CD8-positive, alpha-beta memory T cell (primary cell): ENCODE measurements around the gene TCEANC. TPM values are rescaled to one million over a fixed set of nuclear protein-coding genes. Genes with fewer than 3 reads are reported as not detected.

Source experiments
- CTCF ChIA-PET: fragments of 350-600 bp; sonication (Branson Sonifier 250); formaldehyde crosslinking; loops from one replicate; lab custom pipeline; 2021; ENCODE audit warnings: antibody characterized with exemption; lab: Charles Lee
- POLR2A ChIA-PET: fragments of 350-600 bp; sonication (Branson Sonifier 250); formaldehyde crosslinking; loops from one replicate; lab custom pipeline; 2021; ENCODE audit warnings: antibody characterized with exemption; lab: Charles Lee
- DNase-seq, 5 donors: peaks; one replicate each; pipeline versions ENCODE4 v3.0.0 to v3.0.0-alpha.2; 2020 to 2022; ENCODE audit warnings: mixed read lengths in 1 of 5
- H3K27ac ChIP-seq: one replicate; pipeline ENCODE4 v1.7.0; 2013; ENCODE audit warnings: low read depth, mild to moderate bottlenecking, low read length, moderate library complexity
- H3K27me3 ChIP-seq: 2 replicates; pipeline ENCODE4 v1.7.0; 2013; ENCODE audit warnings: low read length, mild to moderate bottlenecking; ENCODE audit not compliant: insufficient read depth, poor library complexity, severe bottlenecking
- H3K36me3 ChIP-seq: 2 replicates; pipeline ENCODE4 v1.7.0; 2013; ENCODE audit warnings: mild to moderate bottlenecking, low read length, moderate library complexity; ENCODE audit not compliant: insufficient read depth
- H3K4me1 ChIP-seq: 2 replicates; pipeline ENCODE4 v1.7.0; 2013; ENCODE audit warnings: mild to moderate bottlenecking, low read length, moderate library complexity; ENCODE audit not compliant: insufficient read depth
- H3K4me3 ChIP-seq: 2 replicates; pipeline ENCODE4 v1.7.0; 2013; ENCODE audit warnings: mild to moderate bottlenecking, low read length
- H3K9me3 ChIP-seq: 2 replicates; pipeline ENCODE4 v1.7.0; 2013; ENCODE audit warnings: mild to moderate bottlenecking, low read length
- H3K27ac Mint-ChIP-seq, 8 donors: one replicate each; pipeline ENCODE4 v1.8.0; 2020 to 2021; ENCODE audit warnings: mixed read lengths in 8 of 8, mild to moderate bottlenecking in 6 of 8, inconsistent platforms in 3 of 8, moderate library complexity in 3 of 8
- H3K27me3 Mint-ChIP-seq, 2 donors: one replicate each; pipeline ENCODE4 v1.8.0; 2020 to 2021; ENCODE audit warnings: mixed read lengths in 2 of 2, mild to moderate bottlenecking in 1 of 2, moderate library complexity in 1 of 2
- H3K36me3 Mint-ChIP-seq, 3 donors: one replicate each; pipeline ENCODE4 v1.8.0; 2020 to 2021; ENCODE audit warnings: mixed read lengths in 3 of 3, inconsistent platforms in 1 of 3, mild to moderate bottlenecking in 1 of 3
- H3K4me1 Mint-ChIP-seq, 3 donors: one replicate each; pipeline ENCODE4 v1.8.0; 2020 to 2021; ENCODE audit warnings: mixed read lengths in 3 of 3, inconsistent platforms in 1 of 3, mild to moderate bottlenecking in 1 of 3
- H3K4me3 Mint-ChIP-seq, 7 donors: one replicate each; pipeline ENCODE4 v1.8.0; 2020 to 2021; ENCODE audit warnings: mixed read lengths in 7 of 7, mild to moderate bottlenecking in 6 of 7, moderate library complexity in 4 of 7, inconsistent platforms in 2 of 7
- H3K9me3 Mint-ChIP-seq, 5 donors: one replicate each; pipeline ENCODE4 v1.8.0; 2020 to 2022; ENCODE audit warnings: mixed read lengths in 5 of 5, mild to moderate bottlenecking in 3 of 5, moderate library complexity in 2 of 5, inconsistent platforms in 1 of 5
- polyA plus RNA-seq: library from polyadenylated mRNA; unstranded; fragments of 300-500 nt; fragmentation: Illumina TruSeq; gene quantifications from one replicate; pipeline ENCODE4 v1.2.3, GENCODE V29; 2021
- total RNA-seq, 2 experiments: library from RNA; stranded (reverse); gene quantifications; one replicate each; pipeline ENCODE4 v1.2.3, GENCODE V29; 2021

TCEANC gene
- total and polyA plus RNA-seq, 3 experiments from 2014 or later, result 2.7 to 10.3 (median 3.4) TPM

DNA sequence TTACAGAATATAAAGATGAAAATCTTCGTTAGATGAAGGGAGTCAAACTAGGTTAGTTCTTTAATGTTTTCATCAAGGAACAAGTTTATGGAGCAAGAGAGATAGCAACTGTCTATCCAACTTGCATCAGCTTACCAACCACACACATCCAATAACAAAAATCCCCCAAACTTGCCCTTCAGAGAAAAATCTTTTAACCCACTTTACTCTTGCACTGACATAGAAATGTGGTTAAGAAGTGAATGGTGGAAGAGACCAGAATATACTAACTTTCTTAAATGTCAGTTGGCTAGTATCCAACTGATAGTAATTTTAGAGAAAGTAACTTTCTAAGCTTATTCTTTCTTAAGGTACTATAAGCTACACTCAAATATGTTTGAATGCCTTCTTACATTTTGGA is 34.3 kb downstream of the TCEANC start:
- no peaks in the 10 kb centered on the region for H3K9me3 Mint-ChIP-seq
- no peaks in the 10 kb centered on the region for H3K36me3 ChIP-seq
- DNase-seq, result no peak
- H3K27me3 Mint-ChIP-seq, result peaks cover 0 to 8% of the 10 kb centered on the region in 2 donors
- ChIA-PET POLR2A (interaction anchor here (0.5 to 3.9 kb wide), 4 partner anchors 38 to 587 kb away, joined by 3 to 17 read pairs (median 4); partner anchors contain the start of genes OFD1 and TRAPPC2), CTCF (interaction anchor here (1.4 to 2.2 kb wide), 3 partner anchors 18 to 66 kb away, joined by 3 to 8 read pairs (median 6); partner anchors contain the start of genes OFD1 and TRAPPC2)
- H3K4me1 Mint-ChIP-seq, result peaks cover 41 to 65% (median 53%) of the 10 kb centered on the region in 3 donors
- H3K4me3 ChIP-seq, result no peak overlapping the region
- H3K9me3 ChIP-seq, result no peaks in the 10 kb centered on the region
- H3K27ac ChIP-seq, result no peak overlapping the region
- peak overlapping the region in 3 of 7 donors; percentile 4 to 43 (median 29) for H3K4me3 Mint-ChIP-seq
- peaks cover 16% of the 10 kb centered on the region for H3K4me1 ChIP-seq
- peaks cover 0 to 12% (median 1%) of the 10 kb centered on the region in 3 donors for H3K36me3 Mint-ChIP-seq
- H3K27ac Mint-ChIP-seq, result peak overlapping the region in 7 of 8 donors; percentile 36 to 99 (median 91)
- H3K27me3 ChIP-seq, result no peaks in the 10 kb centered on the region

DNA sequence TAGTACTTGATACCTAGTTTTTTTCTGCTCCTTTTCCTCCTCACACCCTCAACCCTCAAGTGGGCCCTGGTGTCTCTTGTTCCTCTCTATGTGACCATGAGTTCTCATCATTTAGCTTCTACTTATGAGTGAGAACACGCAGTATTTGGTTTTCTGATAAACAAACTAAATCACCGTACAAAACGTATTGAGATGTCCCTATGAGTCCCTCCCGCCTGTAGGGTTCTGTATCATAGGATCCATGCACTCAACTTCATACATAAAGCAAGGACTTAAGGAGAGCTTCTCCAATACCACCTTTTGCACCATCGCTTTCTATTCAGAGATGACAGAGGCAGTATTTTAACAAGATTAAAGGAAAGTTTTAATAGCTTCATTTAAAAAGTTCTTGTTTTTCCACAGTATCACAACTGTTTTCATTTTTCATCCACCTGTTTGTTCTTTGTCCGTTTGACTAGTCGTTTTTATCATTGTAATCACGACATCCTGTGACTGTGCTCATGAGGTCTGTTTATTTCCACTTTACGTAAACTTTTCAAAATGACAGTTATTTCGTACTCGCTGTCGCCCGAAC is 35.5 kb downstream of the TCEANC start:
- H3K36me3 Mint-ChIP-seq, result peaks cover 0 to 12% (median 1%) of the 10 kb centered on the region in 3 donors
- POLR2A ChIA-PET, result interaction anchor here (0.6 to 3.9 kb wide), 5 partner anchors 9 to 739 kb away, joined by 4 to 17 read pairs (median 6); partner anchors contain the start of genes OFD1 and TRAPPC2
- H3K27ac ChIP-seq, result peak overlapping the region; percentile 82
- peaks cover 29% of the 10 kb centered on the region for H3K4me1 ChIP-seq
- peaks cover 54 to 78% (median 66%) of the 10 kb centered on the region in 3 donors for H3K4me1 Mint-ChIP-seq
- H3K27me3 ChIP-seq, result no peaks in the 10 kb centered on the region
- peak overlapping the region; percentile 80 for H3K4me3 ChIP-seq
- peak overlapping the region; percentile 89 to 96 (median 93) for H3K4me3 Mint-ChIP-seq
- no peaks in the 10 kb centered on the region for H3K36me3 ChIP-seq
- CTCF ChIA-PET, result interaction anchor here (0.8 to 2.2 kb wide), 6 partner anchors 19 to 65 kb away, joined by 3 to 8 read pairs (median 4); partner anchors contain the start of genes OFD1 and TRAPPC2
- H3K27me3 Mint-ChIP-seq, result peaks cover 0 to 8% of the 10 kb centered on the region in 2 donors
- no peaks in the 10 kb centered on the region for H3K9me3 Mint-ChIP-seq
- peak overlapping the region; percentile 91 to 99 (median 96) for H3K27ac Mint-ChIP-seq
- H3K9me3 ChIP-seq, result no peaks in the 10 kb centered on the region
- DNase-seq, result no peak

DNA sequence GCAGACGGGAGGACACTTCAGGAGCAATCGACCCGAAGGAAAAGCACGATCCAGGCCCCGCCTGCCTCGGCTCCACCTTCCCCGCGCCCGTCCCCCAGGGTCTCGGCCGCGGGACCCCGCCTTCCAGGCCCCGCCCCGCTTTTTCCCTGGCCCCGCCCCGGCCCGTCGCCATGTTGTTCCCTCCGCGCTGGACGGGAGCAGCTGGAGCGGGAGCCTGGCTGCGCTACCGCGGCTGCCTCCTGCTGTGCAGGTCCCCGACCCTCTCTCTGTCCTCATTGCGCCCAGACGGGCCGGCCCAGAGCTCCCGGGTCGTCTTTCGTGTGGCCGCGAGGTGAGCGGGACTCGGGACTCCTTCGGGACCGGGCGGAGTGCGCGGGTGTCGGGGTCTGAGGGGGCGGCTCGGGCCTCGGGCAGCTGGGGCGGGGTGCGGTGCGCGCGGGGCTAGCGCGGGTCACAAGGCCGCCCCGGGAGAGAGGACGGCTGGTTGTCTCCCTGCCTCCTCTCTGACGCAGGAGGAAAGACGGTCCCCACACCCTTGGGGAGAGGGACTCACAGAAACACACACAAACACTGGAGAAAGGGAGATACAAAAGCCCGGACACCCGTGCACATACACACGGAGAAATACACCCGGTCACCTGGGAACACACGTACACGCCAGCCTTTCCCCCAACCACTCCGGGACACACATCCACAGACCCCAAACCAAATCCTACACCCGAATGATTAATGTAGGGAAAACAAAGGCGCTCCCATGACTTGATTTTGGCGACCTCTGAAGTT is 36.2 kb downstream of the TCEANC start, which contains the start of gene RAB9A:
TSS of gene RAB9A (plus strand) at position 171 of the 783 bp plus-strand sequence. CDS start 19,619 bp downstream, outside the sequence.
- H3K4me3 ChIP-seq, result peak within 1 kb of the TSS; percentile 80
- Mint-ChIP-seq H3K27me3 (peaks cover 0 to 8% of the 10 kb centered on the region in 2 donors), H3K4me1 (peaks cover 60 to 81% (median 71%) of the 10 kb centered on the region in 3 donors), H3K9me3 (no peaks in the 10 kb centered on the region), H3K36me3 (peaks cover 0 to 12% (median 1%) of the 10 kb centered on the region in 3 donors), H3K27ac (peak within 1 kb of the TSS; percentile 91 to 99 (median 96)), H3K4me3 (peak within 1 kb of the TSS; percentile 89 to 96 (median 93))
- no peaks in the 10 kb centered on the region for H3K36me3 ChIP-seq
- peaks cover 35% of the 10 kb centered on the region for H3K4me1 ChIP-seq
- H3K9me3 ChIP-seq, result no peaks in the 10 kb centered on the region
- DNase-seq, result peak; percentile 74 to 86 (median 79)
- POLR2A ChIA-PET, result interaction anchor here (1.5 to 3.9 kb wide), 3 partner anchors 9 to 47 kb away, joined by 6 to 17 read pairs (median 8); partner anchors contain the start of genes OFD1 and TRAPPC2
- H3K27ac ChIP-seq, result peak within 1 kb of the TSS; percentile 82
- no peaks in the 10 kb centered on the region for H3K27me3 ChIP-seq
- CTCF ChIA-PET, result interaction anchor here (0.7 to 2.2 kb wide), 6 partner anchors 20 to 723 kb away, joined by 3 to 8 read pairs (median 4); partner anchors contain the start of genes OFD1 and TRAPPC2

DNA sequence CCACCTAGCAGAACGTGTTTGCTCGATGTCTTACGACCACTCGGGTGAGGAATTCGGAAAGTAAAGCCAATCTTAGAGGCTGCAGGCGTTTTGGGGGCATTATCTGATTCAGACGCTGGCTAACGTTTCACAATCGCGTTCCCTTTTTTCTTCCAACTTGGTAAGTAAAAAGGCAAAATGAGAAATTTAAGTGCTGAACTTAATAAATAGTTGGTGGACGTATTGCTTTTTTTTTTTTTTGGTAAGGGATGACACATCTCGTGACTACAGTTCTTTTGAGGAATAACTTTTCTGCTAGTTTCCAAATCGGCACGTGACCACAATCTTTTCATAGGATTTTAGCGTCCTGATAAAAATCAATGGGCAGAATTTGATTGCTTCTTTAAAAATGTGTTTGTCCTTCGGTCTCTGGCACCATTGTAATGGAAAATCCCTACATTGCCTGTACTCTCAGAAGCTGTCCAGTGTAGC is 36.8 kb downstream of the TCEANC start:
- CTCF ChIA-PET, result interaction anchor here (0.7 kb wide), 1 partner anchor 723 kb away, joined by 3 read pairs; no protein-coding TSS in a partner anchor
- peaks cover 0 to 12% (median 1%) of the 10 kb centered on the region in 3 donors for H3K36me3 Mint-ChIP-seq

DNA sequence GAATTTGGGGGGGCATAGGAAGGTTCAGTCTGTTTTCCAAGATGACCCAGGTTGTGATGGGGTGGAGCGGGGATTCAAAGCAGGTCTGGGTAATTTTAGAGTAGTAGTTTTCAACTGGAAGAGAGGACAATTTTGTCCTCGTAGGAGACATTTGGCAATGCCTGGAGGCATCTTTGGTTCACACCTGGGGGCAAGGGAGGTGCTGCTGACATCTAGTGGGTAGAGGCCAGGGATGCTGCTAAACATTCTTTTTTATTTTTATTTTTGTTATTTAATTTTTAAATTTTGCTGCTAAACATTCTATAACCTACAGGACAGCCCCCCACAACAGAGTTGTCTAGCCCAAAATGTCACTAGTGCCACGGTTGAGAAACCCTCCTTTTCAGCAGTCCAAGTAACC is 37.9 kb downstream of the TCEANC start:
- Histone ChIP-seq H3K4me3 (peak overlapping the region; percentile 80), H3K4me1 (peaks cover 52% of the 10 kb centered on the region), H3K9me3 (no peaks in the 10 kb centered on the region), H3K27ac (no peak overlapping the region), H3K36me3 (no peaks in the 10 kb centered on the region), H3K27me3 (no peaks in the 10 kb centered on the region)
- H3K27me3 Mint-ChIP-seq, result peaks cover 0 to 7% of the 10 kb centered on the region in 2 donors
- peaks cover 66 to 81% (median 79%) of the 10 kb centered on the region in 3 donors for H3K4me1 Mint-ChIP-seq
- no peaks in the 10 kb centered on the region for H3K9me3 Mint-ChIP-seq
- H3K36me3 Mint-ChIP-seq, result peaks cover 0 to 17% (median 0%) of the 10 kb centered on the region in 3 donors
- peak overlapping the region; percentile 91 to 99 (median 96) for H3K27ac Mint-ChIP-seq
- POLR2A ChIA-PET, result interaction anchor here (1.1 kb wide), 1 partner anchor 44 kb away, joined by 3 read pairs; the partner anchor contains the start of genes OFD1 and TRAPPC2
- CTCF ChIA-PET, result no interaction called here
- peak overlapping the region; percentile 89 to 96 (median 93) for H3K4me3 Mint-ChIP-seq
- peak in 2 of 5 donors; percentile 6 to 49 for DNase-seq

More for the DNA sequence above, 36.8 kb downstream of the TCEANC start:
- POLR2A ChIA-PET, result interaction anchor here (1.6 to 3.9 kb wide), 2 partner anchors 45 to 47 kb away, joined by 8 to 17 read pairs; partner anchors contain the start of genes OFD1 and TRAPPC2
- H3K4me3 ChIP-seq, result peak overlapping the region; percentile 80
- H3K4me1 ChIP-seq, result peaks cover 42% of the 10 kb centered on the region
- H3K4me1 Mint-ChIP-seq, result peaks cover 64 to 81% (median 78%) of the 10 kb centered on the region in 3 donors
- no peaks in the 10 kb centered on the region for H3K27me3 ChIP-seq
- H3K36me3 ChIP-seq, result no peaks in the 10 kb centered on the region
- H3K27me3 Mint-ChIP-seq, result peaks cover 0 to 8% of the 10 kb centered on the region in 2 donors
- H3K9me3 ChIP-seq, result no peaks in the 10 kb centered on the region
- H3K27ac Mint-ChIP-seq, result peak overlapping the region; percentile 91 to 99 (median 95)
- H3K9me3 Mint-ChIP-seq, result no peaks in the 10 kb centered on the region
- peak overlapping the region; percentile 89 to 96 (median 93) for H3K4me3 Mint-ChIP-seq
- no peak for DNase-seq
- peak overlapping the region; percentile 82 for H3K27ac ChIP-seq

GRCh38 chrX:13691841-13692371 is 39.0 kb downstream of the TCEANC start:
- no peaks in the 10 kb centered on the region for H3K27me3 ChIP-seq
- no peaks in the 10 kb centered on the region for H3K36me3 ChIP-seq
- POLR2A ChIA-PET, result interaction anchor here (0.6 to 1.1 kb wide), 2 partner anchors 33 to 43 kb away, joined by 3 to 6 read pairs; partner anchors contain the start of genes OFD1 and TRAPPC2
- peak overlapping the region; percentile 4 for H3K27ac ChIP-seq
- peaks cover 75 to 86% (median 85%) of the 10 kb centered on the region in 3 donors for H3K4me1 Mint-ChIP-seq
- H3K4me3 Mint-ChIP-seq, result peak overlapping the region; percentile 68 to 88 (median 69)
- no peaks in the 10 kb centered on the region for H3K9me3 ChIP-seq
- H3K27ac Mint-ChIP-seq, result peak overlapping the region; percentile 63 to 91 (median 81)
- H3K4me1 ChIP-seq, result peaks cover 59% of the 10 kb centered on the region
- peaks cover 0 to 7% of the 10 kb centered on the region in 2 donors for H3K27me3 Mint-ChIP-seq
- no peaks in the 10 kb centered on the region for H3K9me3 Mint-ChIP-seq
- CTCF ChIA-PET, result interaction anchor here (1.0 kb wide), 1 partner anchor 689 kb away, joined by 3 read pairs; no protein-coding TSS in a partner anchor
- no peak overlapping the region for H3K4me3 ChIP-seq
- H3K36me3 Mint-ChIP-seq, result peaks cover 0 to 17% (median 0%) of the 10 kb centered on the region in 3 donors
- DNase-seq, result peak in 1 of 5 donors; percentile 11
